HG02678 (cell line): ENCODE measurements around the gene HSD11B1.

ENCODE experiments used
- ATAC-seq: cut with Tn5 transposase; IDR thresholded peaks from one replicate; pipeline ENCODE4 v1.9.1; 2021; ENCODE audit warnings: mild to moderate bottlenecking, moderate library complexity; ENCODE audit not compliant: unreplicated experiment

HSD11B1 gene

GRCh38 chr1:209780268-209780667 lies 75.6 kb downstream of the HSD11B1 start:
- no peak for ATAC-seq

GRCh38 chr1:209783386-209783785 lies 78.7 kb downstream of the HSD11B1 start:
- ATAC-seq: no peak
